ENCODE data around the gene RABL2B. TPM values are rescaled to one million over a fixed set of nuclear protein-coding genes. Genes with fewer than 3 reads are reported as not detected.

Gene RABL2B
- total RNA-seq, 4 donors from 2014 or later, result 7.8 to 18.2 (median 13.2) TPM

DNA sequence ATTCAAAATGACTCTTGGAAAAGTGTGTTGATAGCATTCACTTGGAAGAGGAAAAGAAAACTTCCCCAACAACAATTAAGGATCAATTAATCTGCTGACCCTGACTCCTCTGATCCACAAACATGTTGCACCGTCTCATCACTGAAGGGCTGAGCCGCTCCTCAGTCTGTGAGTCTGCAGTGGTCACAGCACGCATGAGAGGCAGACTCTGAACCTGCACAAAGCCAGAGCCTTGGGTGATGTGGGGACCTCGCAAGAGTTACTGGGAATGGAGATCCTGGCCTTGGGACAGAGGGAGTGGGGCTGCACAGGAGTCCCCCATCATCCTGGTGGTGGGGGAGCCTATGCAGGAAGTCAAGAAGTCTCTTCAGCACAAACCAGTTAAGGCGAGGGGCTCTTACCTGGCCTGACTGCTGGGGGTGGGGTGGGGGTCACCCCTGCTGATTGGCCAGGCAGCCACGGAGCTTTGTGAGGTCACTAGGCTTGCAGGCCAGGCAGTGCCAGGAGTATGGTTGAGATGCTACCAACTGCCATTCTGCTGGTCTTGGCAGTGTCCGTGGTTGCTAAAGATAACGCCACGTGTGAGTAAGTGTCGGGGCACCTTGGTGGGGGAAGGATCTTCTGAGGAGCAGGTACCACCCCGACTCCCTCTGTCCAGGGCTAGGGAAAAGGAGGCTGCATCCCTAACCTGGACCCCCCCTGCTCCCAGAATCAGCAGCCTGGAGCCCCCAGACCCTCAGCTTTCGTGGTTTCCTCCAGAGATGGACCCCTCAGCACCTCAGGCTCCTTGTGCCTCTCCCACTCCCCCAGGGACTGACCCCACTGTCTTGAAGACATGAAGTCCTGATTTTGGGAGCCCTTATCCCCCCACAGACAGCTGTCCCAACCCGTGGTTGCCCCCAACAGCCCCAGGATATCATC is 45.4 kb downstream of the RABL2B start, which contains the start of gene ACR:
ACR (plus strand) TSS at position 477 of the 921 bp plus-strand sequence; CDS start at position 509, 32 bp downstream.
- in situ Hi-C loops (cut with MboI; ENCODE audit: low pct_ligation_motif_present in 1 of 4, low pct_unique_long_range_greater_than_20kb in 1 of 4, low sequenced_read_pairs in 3 of 4) (no loop called here), intact Hi-C loops (cut with DNase I; ENCODE audit: low total_unique reads) (no loop called here)
- no peak within 1 kb of the TSS for H3K27ac ChIP-seq
- TF ChIP-seq POLR2A (IDR thresholded peaks at IDR 0.05), result no peak
- TF ChIP-seq, protein P1, sequence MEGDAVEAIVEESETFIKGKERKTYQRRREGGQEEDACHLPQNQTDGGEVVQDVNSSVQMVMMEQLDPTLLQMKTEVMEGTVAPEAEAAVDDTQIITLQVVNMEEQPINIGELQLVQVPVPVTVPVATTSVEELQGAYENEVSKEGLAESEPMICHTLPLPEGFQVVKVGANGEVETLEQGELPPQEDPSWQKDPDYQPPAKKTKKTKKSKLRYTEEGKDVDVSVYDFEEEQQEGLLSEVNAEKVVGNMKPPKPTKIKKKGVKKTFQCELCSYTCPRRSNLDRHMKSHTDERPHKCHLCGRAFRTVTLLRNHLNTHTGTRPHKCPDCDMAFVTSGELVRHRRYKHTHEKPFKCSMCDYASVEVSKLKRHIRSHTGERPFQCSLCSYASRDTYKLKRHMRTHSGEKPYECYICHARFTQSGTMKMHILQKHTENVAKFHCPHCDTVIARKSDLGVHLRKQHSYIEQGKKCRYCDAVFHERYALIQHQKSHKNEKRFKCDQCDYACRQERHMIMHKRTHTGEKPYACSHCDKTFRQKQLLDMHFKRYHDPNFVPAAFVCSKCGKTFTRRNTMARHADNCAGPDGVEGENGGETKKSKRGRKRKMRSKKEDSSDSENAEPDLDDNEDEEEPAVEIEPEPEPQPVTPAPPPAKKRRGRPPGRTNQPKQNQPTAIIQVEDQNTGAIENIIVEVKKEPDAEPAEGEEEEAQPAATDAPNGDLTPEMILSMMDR (IDR thresholded peaks at IDR 0.05), result no peak
- no peak for TF ChIP-seq POLR2AphosphoS5 (IDR thresholded peaks at IDR 0.05)
- no peak for TF ChIP-seq EP300 (IDR thresholded peaks at IDR 0.05; ENCODE audit: low read depth)
- no peaks in the 10 kb centered on the region for H3K27me3 ChIP-seq
- no peaks in the 10 kb centered on the region for H3K4me1 ChIP-seq
- 84% methylated on average over 13 of the region's 13 CpGs; no CpG with 5 or more reads in 1 of the 2 donors for WGBS, 2 donors (ENCODE audit: low coverage in 1 of 2)
- no peak within 1 kb of the TSS for H3K4me3 ChIP-seq
- H3K9me3 ChIP-seq, result no peaks in the 10 kb centered on the region
- H3K36me3 ChIP-seq, result no peaks in the 10 kb centered on the region
- DNase-seq, result no peak

GRCh38 chr22:50735739-50736030 is 47.8 kb downstream of the RABL2B start:
- H3K27me3 ChIP-seq, result peaks cover 13% of the 10 kb centered on the region
- no peak overlapping the region for H3K4me3 ChIP-seq
- intact Hi-C loops (cut with DNase I; ENCODE audit: low total_unique reads) (no loop called here), in situ Hi-C loops (cut with MboI; ENCODE audit: low pct_ligation_motif_present in 1 of 4, low pct_unique_long_range_greater_than_20kb in 1 of 4, low sequenced_read_pairs in 3 of 4) (no loop called here)
- H3K4me1 ChIP-seq, result peaks cover 4 to 11% (median 6%) of the 10 kb centered on the region in 4 donors
- no peaks in the 10 kb centered on the region for H3K36me3 ChIP-seq
- TF ChIP-seq, protein P1 (IDR thresholded peaks at IDR 0.05), result no peak
- TF ChIP-seq POLR2AphosphoS5 (IDR thresholded peaks at IDR 0.05), result no peak
- TF ChIP-seq POLR2A (IDR thresholded peaks at IDR 0.05), result no peak
- no peak for TF ChIP-seq EP300 (IDR thresholded peaks at IDR 0.05; ENCODE audit: low read depth)
- no peak for DNase-seq
- H3K27ac ChIP-seq, result no peak overlapping the region
- WGBS, 2 donors (ENCODE audit: low coverage in 1 of 2), result 80 to 89% methylated on average over 5 to 6 of the region's 6 CpGs
- H3K9me3 ChIP-seq, result no peaks in the 10 kb centered on the region

- no peak overlapping the region for H3K27ac ChIP-seq
- no peak overlapping the region for H3K4me3 ChIP-seq
- 85 to 88% methylated on average over 5 to 13 of the region's 13 CpGs for WGBS, 2 donors (ENCODE audit: low coverage in 1 of 2)
- H3K36me3 ChIP-seq, result no peaks in the 10 kb centered on the region
- DNase-seq, result no peak
- TF ChIP-seq POLR2A (IDR thresholded peaks at IDR 0.05) (no peak), EP300 (IDR thresholded peaks at IDR 0.05; ENCODE audit: low read depth) (no peak), POLR2AphosphoS5 (IDR thresholded peaks at IDR 0.05) (no peak)
- TF ChIP-seq, protein P1 (IDR thresholded peaks at IDR 0.05), result no peak
- intact Hi-C loops (cut with DNase I; ENCODE audit: low total_unique reads), result no loop called here
- in situ Hi-C loops (cut with MboI; ENCODE audit: low pct_ligation_motif_present in 1 of 4, low pct_unique_long_range_greater_than_20kb in 1 of 4, low sequenced_read_pairs in 3 of 4), result no loop called here
- H3K4me1 ChIP-seq, result peaks cover 4 to 11% (median 6%) of the 10 kb centered on the region in 4 donors
- H3K27me3 ChIP-seq, result peaks cover 15% of the 10 kb centered on the region
- H3K9me3 ChIP-seq, result no peaks in the 10 kb centered on the region
These were observed 48.3 kb downstream of the RABL2B start for GRCh38 chr22:50734986-50735738.

DNA sequence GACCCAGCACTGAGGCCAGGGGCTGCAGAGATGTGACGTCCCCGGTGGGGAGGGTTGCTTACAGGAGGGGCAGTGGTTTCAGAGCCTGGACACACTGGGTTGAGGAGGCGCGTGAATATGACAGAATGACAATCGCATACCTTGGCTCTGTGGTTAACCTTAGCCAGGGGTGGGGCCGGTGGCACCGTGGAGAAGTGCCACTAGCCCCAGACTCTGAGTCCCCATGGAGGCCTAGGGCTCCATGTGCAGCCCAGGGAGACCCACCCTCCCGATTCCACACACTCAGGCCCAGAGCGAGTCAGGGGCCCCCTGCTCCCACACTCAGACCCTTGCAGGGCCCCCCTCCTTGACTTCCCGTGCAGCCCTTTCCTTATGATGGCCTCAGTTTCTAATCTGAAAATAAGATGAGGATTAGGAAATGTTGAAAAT is 49.1 kb downstream of the RABL2B start:
- no peak for TF ChIP-seq POLR2AphosphoS5 (IDR thresholded peaks at IDR 0.05)
- TF ChIP-seq, protein P1 (IDR thresholded peaks at IDR 0.05), result no peak
- no peak for TF ChIP-seq EP300 (IDR thresholded peaks at IDR 0.05; ENCODE audit: low read depth)
- no peak for TF ChIP-seq POLR2A (IDR thresholded peaks at IDR 0.05)
- Histone ChIP-seq H3K36me3 (no peaks in the 10 kb centered on the region), H3K4me1 (peaks cover 4 to 11% (median 6%) of the 10 kb centered on the region in 4 donors), H3K9me3 (no peaks in the 10 kb centered on the region), H3K4me3 (no peak overlapping the region), H3K27me3 (peaks cover 15% of the 10 kb centered on the region), H3K27ac (no peak overlapping the region)
- WGBS, 2 donors (ENCODE audit: low coverage in 1 of 2), result 80% methylated on average over 10 of the region's 10 CpGs; no CpG with 5 or more reads in 1 of the 2 donors
- no peak for DNase-seq
- intact Hi-C loops (cut with DNase I; ENCODE audit: low total_unique reads), result no loop called here
- in situ Hi-C loops (cut with MboI; ENCODE audit: low pct_ligation_motif_present in 1 of 4, low pct_unique_long_range_greater_than_20kb in 1 of 4, low sequenced_read_pairs in 3 of 4), result no loop called here

All from transverse colon (tissue), 4 donors.